Measurements from ENCODE around the gene ITGB5. TPM values are rescaled to one million over a fixed set of nuclear protein-coding genes. Genes with fewer than 3 reads are reported as not detected.

ITGB5 gene
- total RNA-seq, 4 donors from 2014 or later, result 114 to 217 (median 193) TPM

- TF ChIP-seq CTCF (IDR thresholded peaks at IDR 0.05), result no peak
- TF ChIP-seq POLR2A (IDR thresholded peaks at IDR 0.05), result no peak
- TF ChIP-seq EP300 (IDR thresholded peaks at IDR 0.05), result no peak
- 73 to 78% methylated on average over 6 of the region's 6 CpGs for WGBS, 2 donors
- Histone ChIP-seq H3K27ac (no peak overlapping the region), H3K27me3 (no peaks in the 10 kb centered on the region), H3K4me1 (peaks cover 0 to 28% (median 8%) of the 10 kb centered on the region in 4 donors), H3K4me3 (no peak overlapping the region), H3K9me3 (no peaks in the 10 kb centered on the region), H3K36me3 (peaks cover 0 to 33% (median 0%) of the 10 kb centered on the region in 3 donors)
- DNase-seq (ENCODE audit: low spot score in 2 of 2), result no peak
These were observed 37.0 kb downstream of the ITGB5 start for GRCh38 chr3:124850212-124850611.

DNA sequence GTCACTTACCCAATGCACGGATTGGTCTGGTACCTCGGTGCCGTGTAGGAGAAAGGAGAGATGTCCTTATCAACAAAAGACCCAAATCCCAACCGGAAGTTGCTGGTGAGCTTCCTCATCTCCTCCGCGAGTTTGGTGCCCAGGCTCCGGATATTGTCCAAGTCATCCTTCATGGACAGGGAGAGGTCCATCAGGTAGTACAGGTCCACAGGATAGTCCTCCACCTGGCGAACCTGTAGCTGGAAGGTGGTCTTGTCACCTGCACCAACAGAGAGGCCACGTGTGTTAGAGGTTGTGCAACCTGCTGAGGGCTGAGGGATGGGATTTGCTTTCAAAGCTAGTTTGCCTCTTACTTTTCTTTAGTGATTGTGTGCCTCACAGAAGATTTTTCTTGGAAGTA is 38.9 kb downstream of the ITGB5 start:
- TF ChIP-seq CTCF (IDR thresholded peaks at IDR 0.05) (no peak), EP300 (IDR thresholded peaks at IDR 0.05) (no peak), POLR2A (IDR thresholded peaks at IDR 0.05) (no peak)
- peaks cover 0 to 37% (median 12%) of the 10 kb centered on the region in 4 donors for H3K4me1 ChIP-seq
- H3K36me3 ChIP-seq, result peaks cover 0 to 33% (median 0%) of the 10 kb centered on the region in 3 donors
- no peak overlapping the region for H3K27ac ChIP-seq
- no peaks in the 10 kb centered on the region for H3K9me3 ChIP-seq
- no peak overlapping the region for H3K4me3 ChIP-seq
- WGBS, 2 donors, result 96% methylated on average over 9 of the region's 9 CpGs
- DNase-seq (ENCODE audit: low spot score in 2 of 2), result no peak
- H3K27me3 ChIP-seq, result no peaks in the 10 kb centered on the region

DNA sequence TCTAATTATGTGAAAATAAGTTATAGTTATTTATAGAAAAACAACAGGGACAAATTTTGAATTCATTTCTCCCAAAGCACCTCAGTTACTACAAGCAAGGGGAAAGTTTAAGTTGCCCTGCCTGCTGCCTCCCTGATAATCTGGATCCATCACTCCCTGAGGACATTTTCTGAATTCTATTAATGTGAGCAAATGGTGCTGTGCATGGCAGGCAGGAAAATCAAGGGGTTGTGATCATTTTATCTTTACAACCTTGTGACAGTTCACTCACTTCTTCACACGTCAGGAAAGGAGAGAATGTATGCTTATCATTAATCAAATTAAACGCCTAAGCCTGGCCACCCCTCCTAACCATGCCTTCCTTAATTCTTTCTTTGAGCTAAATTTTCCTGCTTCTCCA is 39.3 kb downstream of the ITGB5 start:
- Histone ChIP-seq H3K36me3 (peaks cover 0 to 38% (median 0%) of the 10 kb centered on the region in 3 donors), H3K4me1 (peaks cover 0 to 37% (median 12%) of the 10 kb centered on the region in 4 donors), H3K27me3 (no peaks in the 10 kb centered on the region), H3K27ac (no peak overlapping the region), H3K9me3 (no peaks in the 10 kb centered on the region), H3K4me3 (no peak overlapping the region)
- TF ChIP-seq EP300 (IDR thresholded peaks at IDR 0.05) (no peak), CTCF (IDR thresholded peaks at IDR 0.05) (no peak), POLR2A (IDR thresholded peaks at IDR 0.05) (no peak)
- DNase-seq (ENCODE audit: low spot score in 2 of 2), result no peak
- 84 to 88% methylated on average over 2 of the region's 2 CpGs for WGBS, 2 donors

- TF ChIP-seq EP300 (IDR thresholded peaks at IDR 0.05) (no peak), CTCF (IDR thresholded peaks at IDR 0.05) (no peak), POLR2A (IDR thresholded peaks at IDR 0.05) (no peak)
- WGBS, 2 donors, result 72 to 100% methylated on average over 1 of the region's 1 CpG
- H3K36me3 ChIP-seq, result peaks cover 0 to 44% (median 0%) of the 10 kb centered on the region in 3 donors
- H3K4me3 ChIP-seq, result no peak overlapping the region
- no peaks in the 10 kb centered on the region for H3K9me3 ChIP-seq
- no peak for DNase-seq (ENCODE audit: low spot score in 2 of 2)
- H3K27ac ChIP-seq, result peak overlapping the region in 1 of 4 donors; percentile 82
- no peaks in the 10 kb centered on the region for H3K27me3 ChIP-seq
- peaks cover 0 to 37% (median 12%) of the 10 kb centered on the region in 4 donors for H3K4me1 ChIP-seq
These were observed 40.1 kb downstream of the ITGB5 start for GRCh38 chr3:124847051-124847450.

DNA sequence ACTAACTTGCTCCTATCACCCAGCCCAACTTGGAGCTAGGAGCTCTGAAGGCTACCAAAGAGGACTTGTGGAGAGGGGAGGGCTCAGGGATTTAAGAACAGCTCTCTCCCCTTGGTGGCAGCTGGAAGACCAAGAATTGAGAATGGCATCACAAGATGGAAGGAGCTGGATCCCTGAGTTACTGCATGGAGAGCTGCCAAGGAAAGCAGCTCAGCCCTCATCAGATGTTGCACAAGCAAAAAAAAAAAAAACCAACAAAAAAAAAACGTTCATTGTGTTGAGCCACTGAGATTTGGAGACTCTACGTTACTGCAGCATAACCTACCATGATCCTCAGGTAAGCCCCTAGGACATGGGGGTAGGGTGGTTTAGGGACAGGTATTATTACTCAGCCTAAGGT is 41.0 kb downstream of the ITGB5 start:
- Histone ChIP-seq H3K27ac (peak overlapping the region; percentile 30 to 86 (median 66)), H3K4me3 (no peak overlapping the region), H3K9me3 (no peaks in the 10 kb centered on the region), H3K4me1 (peaks cover 0 to 31% (median 12%) of the 10 kb centered on the region in 4 donors), H3K27me3 (no peaks in the 10 kb centered on the region), H3K36me3 (peaks cover 0 to 52% (median 0%) of the 10 kb centered on the region in 3 donors)
- DNase-seq (ENCODE audit: low spot score in 2 of 2), result peak in 1 of 2 donors; percentile 59
- TF ChIP-seq CTCF (IDR thresholded peaks at IDR 0.05) (no peak), POLR2A (IDR thresholded peaks at IDR 0.05) (no peak), EP300 (IDR thresholded peaks at IDR 0.05) (no peak)
- 38 to 57% methylated on average over 2 of the region's 2 CpGs for WGBS, 2 donors
